Measurements from ENCODE around the gene TAS2R13. TPM values are rescaled to one million over a fixed set of nuclear protein-coding genes. Genes with fewer than 3 reads are reported as not detected.

Gene TAS2R13, protein sequence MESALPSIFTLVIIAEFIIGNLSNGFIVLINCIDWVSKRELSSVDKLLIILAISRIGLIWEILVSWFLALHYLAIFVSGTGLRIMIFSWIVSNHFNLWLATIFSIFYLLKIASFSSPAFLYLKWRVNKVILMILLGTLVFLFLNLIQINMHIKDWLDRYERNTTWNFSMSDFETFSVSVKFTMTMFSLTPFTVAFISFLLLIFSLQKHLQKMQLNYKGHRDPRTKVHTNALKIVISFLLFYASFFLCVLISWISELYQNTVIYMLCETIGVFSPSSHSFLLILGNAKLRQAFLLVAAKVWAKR
- 1.1 and 1.3 TPM in 2 replicates for total RNA-seq

DNA sequence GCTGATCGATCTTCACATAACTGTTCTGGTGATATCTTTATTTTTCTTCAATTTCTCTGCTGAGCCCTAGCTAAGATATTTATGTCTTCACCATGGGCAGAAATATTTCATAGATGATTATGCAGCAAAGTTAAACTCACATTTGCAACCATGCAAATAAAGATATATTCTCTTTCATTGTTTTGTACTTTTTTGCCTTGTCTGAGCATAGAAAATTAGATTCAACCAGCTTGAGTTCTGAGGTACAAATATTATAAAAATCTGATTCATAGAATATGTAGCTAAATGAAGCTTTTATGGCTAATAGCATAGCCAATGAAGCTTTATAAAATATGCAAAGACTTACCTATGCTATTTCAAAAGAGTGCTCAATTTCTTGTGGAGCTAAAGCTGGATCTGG lies at the start of gene TAS2R13:
TAS2R13 (minus strand) TSS at position 101 of the 400 bp plus-strand sequence. CDS start 264 bp downstream, outside the sequence.
- no peak for DNase-seq
- intact Hi-C loops (cut with micrococcal nuclease): no loop called here
- H3K36me3 Mint-ChIP-seq (ENCODE audit: low read depth): peaks cover 2% of the 10 kb centered on the region
- H3K9me3 Mint-ChIP-seq: peaks cover 8% of the 10 kb centered on the region
- no peak within 1 kb of the TSS for H3K4me3 Mint-ChIP-seq
- no peaks in the 10 kb centered on the region for H3K27me3 Mint-ChIP-seq
- no peak within 1 kb of the TSS for H3K27ac Mint-ChIP-seq
- no peaks in the 10 kb centered on the region for H3K4me1 Mint-ChIP-seq

DNA sequence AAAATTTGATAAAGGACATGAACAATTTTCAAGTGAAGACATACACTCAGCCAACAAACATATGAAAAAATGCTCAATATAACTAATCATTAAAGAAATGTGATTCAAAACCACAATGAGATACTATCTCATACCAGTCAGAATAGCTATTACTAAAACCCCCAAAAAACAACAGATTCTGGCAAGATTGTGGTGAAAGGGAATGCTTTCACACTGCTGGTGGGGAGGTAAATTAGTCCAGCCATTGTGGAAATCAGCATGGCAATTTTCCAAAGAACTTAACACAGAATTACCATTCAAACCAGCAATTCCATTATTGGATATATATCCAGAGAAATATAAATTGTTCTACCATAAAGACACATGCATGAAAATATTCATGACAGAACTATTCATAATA lies 48.4 kb upstream of the TAS2R13 start:
- Mint-ChIP-seq H3K4me3 (no peak overlapping the region), H3K27me3 (peaks cover 5% of the 10 kb centered on the region), H3K9me3 (peaks cover 13% of the 10 kb centered on the region), H3K36me3 (ENCODE audit: low read depth) (peaks cover 2% of the 10 kb centered on the region), H3K27ac (no peak overlapping the region), H3K4me1 (peaks cover 16% of the 10 kb centered on the region)
- no peak for DNase-seq
- intact Hi-C loops (cut with micrococcal nuclease): no loop called here

GRCh38 chr12:10956085-10956484 lies 46.7 kb upstream of the TAS2R13 start:
- intact Hi-C loops (cut with micrococcal nuclease): no loop called here
- Mint-ChIP-seq H3K36me3 (ENCODE audit: low read depth) (peaks cover 2% of the 10 kb centered on the region), H3K4me3 (no peak overlapping the region), H3K27me3 (peaks cover 5% of the 10 kb centered on the region), H3K4me1 (peaks cover 16% of the 10 kb centered on the region), H3K27ac (no peak overlapping the region), H3K9me3 (peaks cover 13% of the 10 kb centered on the region)
- DNase-seq: no peak

GRCh38 chr12:10952645-10953044 lies 43.3 kb upstream of the TAS2R13 start:
- Mint-ChIP-seq H3K27ac (no peak overlapping the region), H3K27me3 (peaks cover 5% of the 10 kb centered on the region), H3K4me1 (peaks cover 9% of the 10 kb centered on the region), H3K36me3 (ENCODE audit: low read depth) (peaks cover 8% of the 10 kb centered on the region), H3K4me3 (no peak overlapping the region), H3K9me3 (peaks cover 22% of the 10 kb centered on the region)
- intact Hi-C loops (cut with micrococcal nuclease): no loop called here
- DNase-seq: no peak

- Mint-ChIP-seq H3K36me3 (ENCODE audit: low read depth) (peaks cover 11% of the 10 kb centered on the region), H3K27me3 (no peaks in the 10 kb centered on the region), H3K4me1 (peaks cover 10% of the 10 kb centered on the region), H3K27ac (no peak overlapping the region), H3K9me3 (peaks cover 28% of the 10 kb centered on the region), H3K4me3 (no peak overlapping the region)
- no peak for DNase-seq
- intact Hi-C loops (cut with micrococcal nuclease): no loop called here
Observed at GRCh38 chr12:10943167-10943566, 33.8 kb upstream of the TAS2R13 start.

DNA sequence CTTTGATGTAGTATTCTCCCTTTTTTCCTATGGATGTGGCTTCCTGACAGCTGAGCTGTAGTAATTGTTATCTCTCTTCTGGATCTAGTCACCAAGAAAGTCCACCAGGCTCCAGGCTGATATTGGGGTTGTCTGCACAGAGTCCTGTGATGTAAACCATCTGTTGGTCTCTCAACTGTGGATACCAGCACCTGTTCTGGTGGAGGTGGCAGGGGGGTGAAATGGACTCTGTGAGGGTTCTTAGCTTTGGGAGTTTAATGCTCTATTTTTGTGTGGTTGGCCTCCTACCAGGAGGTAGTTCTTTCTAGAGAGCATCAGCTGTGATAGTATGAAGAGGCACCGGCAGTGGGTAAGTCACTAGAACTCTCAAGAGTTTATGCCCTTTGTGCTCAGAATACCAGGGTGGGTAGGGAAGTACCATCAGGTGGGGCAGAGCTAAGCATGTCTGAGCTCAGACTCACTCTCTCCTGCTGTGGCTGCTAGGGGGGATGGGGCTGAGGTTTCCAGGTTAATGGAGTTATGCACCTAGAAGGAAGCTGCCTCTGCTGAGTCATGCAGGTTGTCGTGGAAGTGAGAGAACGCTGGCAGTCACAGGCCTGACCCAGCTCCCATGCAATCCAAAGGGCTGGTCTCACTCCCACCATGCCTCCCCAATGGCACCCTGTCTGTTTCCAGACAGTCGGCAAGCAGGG lies 32.7 kb upstream of the TAS2R13 start:
- peaks cover 10% of the 10 kb centered on the region for H3K4me1 Mint-ChIP-seq
- intact Hi-C loops (cut with micrococcal nuclease): no loop called here
- DNase-seq: no peak
- no peaks in the 10 kb centered on the region for H3K27me3 Mint-ChIP-seq
- no peak overlapping the region for H3K4me3 Mint-ChIP-seq
- H3K36me3 Mint-ChIP-seq (ENCODE audit: low read depth): peaks cover 7% of the 10 kb centered on the region
- peaks cover 18% of the 10 kb centered on the region for H3K9me3 Mint-ChIP-seq
- H3K27ac Mint-ChIP-seq: no peak overlapping the region

DNA sequence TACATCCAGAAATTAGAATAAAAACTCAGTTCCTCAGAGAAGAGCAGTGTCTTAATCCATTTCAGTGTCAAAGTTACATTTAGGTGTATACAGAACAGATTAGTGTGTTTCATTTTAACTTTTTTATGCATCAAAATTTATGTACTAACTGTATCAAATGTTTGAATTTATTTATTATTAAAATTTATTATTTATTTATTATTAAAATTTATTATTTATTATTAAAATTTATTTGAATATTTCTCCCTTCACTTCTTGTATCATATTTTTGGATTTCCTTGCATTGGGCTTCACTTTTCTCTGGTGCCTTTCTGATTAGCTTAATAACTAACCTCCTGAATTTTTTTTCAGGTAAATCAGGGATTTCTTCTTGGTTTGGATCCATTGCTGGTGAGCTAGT lies 32.0 kb upstream of the TAS2R13 start:
- no peak overlapping the region for H3K27ac Mint-ChIP-seq
- H3K27me3 Mint-ChIP-seq: no peaks in the 10 kb centered on the region
- H3K4me1 Mint-ChIP-seq: peaks cover 10% of the 10 kb centered on the region
- H3K4me3 Mint-ChIP-seq: no peak overlapping the region
- intact Hi-C loops (cut with micrococcal nuclease): no loop called here
- H3K36me3 Mint-ChIP-seq (ENCODE audit: low read depth): peaks cover 2% of the 10 kb centered on the region
- peaks cover 11% of the 10 kb centered on the region for H3K9me3 Mint-ChIP-seq
- DNase-seq: no peak

GRCh38 chr12:10940389-10940788 lies 31.0 kb upstream of the TAS2R13 start:
- H3K4me1 Mint-ChIP-seq: peaks cover 10% of the 10 kb centered on the region
- no peak overlapping the region for H3K4me3 Mint-ChIP-seq
- H3K27me3 Mint-ChIP-seq: no peaks in the 10 kb centered on the region
- no peak overlapping the region for H3K27ac Mint-ChIP-seq
- DNase-seq: no peak
- H3K36me3 Mint-ChIP-seq (ENCODE audit: low read depth): no peaks in the 10 kb centered on the region
- peaks cover 6% of the 10 kb centered on the region for H3K9me3 Mint-ChIP-seq
- intact Hi-C loops (cut with micrococcal nuclease): no loop called here

GRCh38 chr12:10939163-10939562 lies 29.8 kb upstream of the TAS2R13 start, which contains the start of gene TAS2R14:
Gene TAS2R14, minus strand, starts transcription at chr12:10939263. Its CDS starts 56 bp downstream, at chr12:10939207.
- Mint-ChIP-seq H3K4me1 (peaks cover 10% of the 10 kb centered on the region), H3K4me3 (no peak within 1 kb of the TSS), H3K27ac (no peak within 1 kb of the TSS), H3K27me3 (no peaks in the 10 kb centered on the region), H3K36me3 (ENCODE audit: low read depth) (no peaks in the 10 kb centered on the region), H3K9me3 (no peaks in the 10 kb centered on the region)
- intact Hi-C loops (cut with micrococcal nuclease): no loop called here
- DNase-seq: no peak

GRCh38 chr12:10936506-10936905 lies 27.1 kb upstream of the TAS2R13 start:
- Mint-ChIP-seq H3K27me3 (no peaks in the 10 kb centered on the region), H3K4me3 (no peak overlapping the region), H3K4me1 (peaks cover 2% of the 10 kb centered on the region), H3K9me3 (no peaks in the 10 kb centered on the region), H3K36me3 (ENCODE audit: low read depth) (no peaks in the 10 kb centered on the region), H3K27ac (no peak overlapping the region)
- no peak for DNase-seq
- intact Hi-C loops (cut with micrococcal nuclease): no loop called here

GRCh38 chr12:10928746-10929286 lies 19.5 kb upstream of the TAS2R13 start, which contains the start of gene PRH2:
Gene PRH2, plus strand, starts transcription at chr12:10929236. Its CDS starts 38 bp downstream, at chr12:10929274.
- no peak within 1 kb of the TSS for H3K4me3 Mint-ChIP-seq
- intact Hi-C loops (cut with micrococcal nuclease): no loop called here
- peaks cover 2% of the 10 kb centered on the region for H3K4me1 Mint-ChIP-seq
- no peak for DNase-seq
- H3K27me3 Mint-ChIP-seq: no peaks in the 10 kb centered on the region
- no peaks in the 10 kb centered on the region for H3K36me3 Mint-ChIP-seq (ENCODE audit: low read depth)
- H3K9me3 Mint-ChIP-seq: no peaks in the 10 kb centered on the region
- no peak within 1 kb of the TSS for H3K27ac Mint-ChIP-seq

GRCh38 chr12:10926269-10926668 lies 16.9 kb upstream of the TAS2R13 start:
- Mint-ChIP-seq H3K27me3 (no peaks in the 10 kb centered on the region), H3K4me1 (no peaks in the 10 kb centered on the region), H3K4me3 (no peak overlapping the region), H3K9me3 (no peaks in the 10 kb centered on the region), H3K27ac (no peak overlapping the region), H3K36me3 (ENCODE audit: low read depth) (no peaks in the 10 kb centered on the region)
- intact Hi-C loops (cut with micrococcal nuclease): no loop called here
- DNase-seq: no peak

- H3K36me3 Mint-ChIP-seq (ENCODE audit: low read depth): no peaks in the 10 kb centered on the region
- intact Hi-C loops (cut with micrococcal nuclease): no loop called here
- H3K27me3 Mint-ChIP-seq: no peaks in the 10 kb centered on the region
- no peak for DNase-seq
- H3K4me3 Mint-ChIP-seq: no peak overlapping the region
- H3K27ac Mint-ChIP-seq: no peak overlapping the region
- no peaks in the 10 kb centered on the region for H3K4me1 Mint-ChIP-seq
- H3K9me3 Mint-ChIP-seq: no peaks in the 10 kb centered on the region
Observed at GRCh38 chr12:10919809-10920208, 10.4 kb upstream of the TAS2R13 start.

DNA sequence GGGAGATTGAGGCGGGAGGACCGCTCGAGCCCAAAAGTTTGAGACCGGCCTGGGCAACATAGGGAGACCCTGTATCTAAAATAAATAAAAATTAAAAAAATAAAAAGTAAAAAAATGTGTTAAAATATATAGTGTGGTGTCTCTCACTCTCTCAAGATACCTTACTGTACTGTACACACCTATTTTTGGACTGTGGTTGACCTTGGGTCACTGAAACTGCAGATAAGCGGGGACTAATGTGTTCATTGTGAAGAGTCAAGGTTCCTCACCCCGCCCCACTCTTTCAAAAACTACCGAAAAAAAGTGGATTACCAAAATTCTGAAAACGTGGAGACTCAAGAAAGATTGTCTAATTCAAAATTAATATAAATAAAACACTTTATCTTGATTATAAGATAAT lies 1.0 kb upstream of the TAS2R13 start:
- no peak overlapping the region for H3K4me3 Mint-ChIP-seq

More for the DNA sequence above, 1.0 kb upstream of the TAS2R13 start:
- intact Hi-C loops (cut with micrococcal nuclease): no loop called here
- Mint-ChIP-seq H3K4me1 (no peaks in the 10 kb centered on the region), H3K27me3 (no peaks in the 10 kb centered on the region), H3K27ac (no peak overlapping the region), H3K36me3 (ENCODE audit: low read depth) (no peaks in the 10 kb centered on the region), H3K9me3 (no peaks in the 10 kb centered on the region)
- DNase-seq: no peak

All from activated CD4-positive, alpha-beta T cell treated with anti-CD3 and anti-CD28 coated beads, Interleukin-2, amount 10 ng/mL, durations not matched to agents 24 days and 14 days (primary cell).